H9 (cell line): ENCODE measurements around the gene UBTF. TPM values are rescaled to one million over a fixed set of nuclear protein-coding genes. Genes with fewer than 3 reads are reported as not detected.

ENCODE experiments used
- DNase-seq: peaks from one replicate; pipeline ENCODE4 v3.0.0-alpha.2; 2017
- H2AFZ ChIP-seq: one replicate; pipeline ENCODE4 v1.6.1; 2013; ENCODE audit warnings: mild to moderate bottlenecking, low read length, control low read depth, moderate library complexity
- H2AK5ac ChIP-seq: 2 replicates; pipeline ENCODE4 v1.6.1; 2013; ENCODE audit warnings: low read length, control low read depth, mixed read lengths; ENCODE audit not compliant: insufficient read length
- H2BK120ac ChIP-seq: one replicate; pipeline ENCODE4 v1.6.1; 2013; ENCODE audit warnings: low read depth, mild to moderate bottlenecking, low read length, control low read depth, inconsistent platforms; ENCODE audit not compliant: poor library complexity, severe bottlenecking
- H2BK12ac ChIP-seq: 2 replicates; pipeline ENCODE4 v1.6.1; 2013; ENCODE audit warnings: low read length, control low read depth, mixed read lengths, low read depth; ENCODE audit not compliant: insufficient read length
- H2BK15ac ChIP-seq: 2 replicates; pipeline ENCODE4 v1.6.1; 2013; ENCODE audit warnings: low read depth, low read length, control low read depth
- H2BK20ac ChIP-seq: one replicate; pipeline ENCODE4 v1.6.1; 2013; ENCODE audit warnings: low read depth, mild to moderate bottlenecking, low read length, control low read depth, inconsistent platforms; ENCODE audit not compliant: poor library complexity, severe bottlenecking
- H2BK5ac ChIP-seq: 2 replicates; pipeline ENCODE4 v1.6.1; 2013; ENCODE audit warnings: low read length, control low read depth, mixed read lengths; ENCODE audit not compliant: insufficient read length
- H3K14ac ChIP-seq: 2 replicates; pipeline ENCODE4 v1.6.1; 2013; ENCODE audit warnings: low read length, control low read depth; ENCODE audit not compliant: insufficient read depth
- H3K18ac ChIP-seq: 2 replicates; pipeline ENCODE4 v1.6.1; 2013; ENCODE audit warnings: low read depth, mild to moderate bottlenecking, mixed read lengths, low read length, control low read depth; ENCODE audit not compliant: insufficient read length
- H3K23ac ChIP-seq: 2 replicates; pipeline ENCODE4 v1.6.1; 2013; ENCODE audit warnings: low read length, control low read depth, mixed read lengths, low read depth; ENCODE audit not compliant: insufficient read length
- H3K23me2 ChIP-seq: 2 replicates; pipeline ENCODE4 v1.6.1; 2013; ENCODE audit warnings: low read depth, mild to moderate bottlenecking, mixed read lengths, low read length, control low read depth; ENCODE audit not compliant: insufficient read length, poor library complexity, severe bottlenecking
- H3K27ac ChIP-seq: 2 replicates; pipeline ENCODE4 v1.5.1; 2013; ENCODE audit warnings: low read length, control low read depth, mixed read lengths, low read depth; ENCODE audit not compliant: insufficient read length
- H3K27me3 ChIP-seq: 2 replicates; pipeline ENCODE4 v1.6.1; 2013; ENCODE audit warnings: low read length, control low read depth, inconsistent platforms; ENCODE audit not compliant: insufficient read depth
- H3K4ac ChIP-seq: 2 replicates; pipeline ENCODE4 v1.6.1; 2013; ENCODE audit warnings: low read depth, mild to moderate bottlenecking, control low read depth, inconsistent platforms, low read length, moderate library complexity
- H3K4me1 ChIP-seq: 2 replicates; pipeline ENCODE4 v1.6.1; 2013; ENCODE audit warnings: low read length, control low read depth, inconsistent platforms; ENCODE audit not compliant: insufficient read depth
- H3K4me2 ChIP-seq: 2 replicates; pipeline ENCODE4 v1.6.1; 2013; ENCODE audit warnings: low read length, control low read depth, mixed read lengths; ENCODE audit not compliant: insufficient read length, insufficient read depth
- H3K56ac ChIP-seq: 2 replicates; pipeline ENCODE4 v1.6.1; 2013; ENCODE audit warnings: low read depth, mild to moderate bottlenecking, mixed read lengths, low read length, control low read depth; ENCODE audit not compliant: insufficient read length
- H3K79me1 ChIP-seq: 2 replicates; pipeline ENCODE4 v1.6.1; 2013; ENCODE audit warnings: low read depth, mild to moderate bottlenecking, moderate library complexity, low read length, control low read depth, inconsistent platforms; ENCODE audit not compliant: insufficient read depth, poor library complexity, severe bottlenecking
- H3K79me2 ChIP-seq: 2 replicates; pipeline ENCODE4 v1.6.1; 2013; ENCODE audit warnings: low read length, control low read depth, inconsistent platforms; ENCODE audit not compliant: insufficient read depth
- H3K9ac ChIP-seq: 2 replicates; pipeline ENCODE4 v1.6.1; 2013; ENCODE audit warnings: low read length, control low read depth, mixed read lengths; ENCODE audit not compliant: insufficient read length; ENCODE audit errors: extremely low read depth
- H3K9me3 ChIP-seq: one replicate; pipeline ENCODE4 v1.6.1; 2013; ENCODE audit warnings: low read depth, low read length, inconsistent platforms; ENCODE audit not compliant: control insufficient read depth
- H3T11ph ChIP-seq: one replicate; pipeline ENCODE4 v1.6.1; 2013; ENCODE audit warnings: mild to moderate bottlenecking, low read length, control low read depth, inconsistent platforms
- H4K20me1 ChIP-seq: one replicate; pipeline ENCODE4 v1.6.1; 2013; ENCODE audit not compliant: control insufficient read depth, insufficient read length, insufficient read depth
- H4K5ac ChIP-seq: 2 replicates; pipeline ENCODE4 v1.6.1; 2013; ENCODE audit warnings: low read depth, mild to moderate bottlenecking, mixed read lengths, low read length, control low read depth; ENCODE audit not compliant: insufficient read length
- H4K8ac ChIP-seq: replicated peaks from 2 replicates; pipeline ENCODE4 v1.6.1; 2013; ENCODE audit warnings: low read length, control low read depth, mixed read lengths, low read depth; ENCODE audit not compliant: insufficient read length
- H4K91ac ChIP-seq: 2 replicates; pipeline ENCODE4 v1.6.1; 2013; ENCODE audit warnings: low read depth, mild to moderate bottlenecking, moderate library complexity, mixed read lengths, low read length, control low read depth; ENCODE audit not compliant: insufficient read length
- H3K27ac Mint-ChIP-seq, 3 experiments: 2 replicates in 2 of 3; 3 replicates in 1 of 3; pipeline ENCODE4 v1.8.0; 2020 to 2021; ENCODE audit warnings: mixed read lengths in 3 of 3, mild to moderate bottlenecking in 1 of 3, moderate library complexity in 1 of 3
- H3K27me3 Mint-ChIP-seq: 2 replicates; pipeline ENCODE4 v1.8.0; 2021; ENCODE audit warnings: low read depth, mild to moderate bottlenecking, moderate library complexity, mixed read lengths
- H3K36me3 Mint-ChIP-seq, 3 experiments: 2 replicates in 2 of 3; 3 replicates in 1 of 3; pipeline ENCODE4 v1.8.0; 2020 to 2021; ENCODE audit warnings: low read depth in 3 of 3, mixed read lengths in 3 of 3; ENCODE audit not compliant: insufficient read depth in 1 of 3
- H3K4me1 Mint-ChIP-seq, 2 experiments: 2 replicates each; pipeline ENCODE4 v1.8.0; 2020; ENCODE audit warnings: mixed read lengths in 2 of 2
- H3K4me3 Mint-ChIP-seq, 2 experiments: 2 replicates in 1 of 2; 3 replicates in 1 of 2; pipeline ENCODE4 v1.8.0; 2020 to 2021; ENCODE audit warnings: mild to moderate bottlenecking in 2 of 2, mixed read lengths in 2 of 2, moderate library complexity in 1 of 2
- H3K9me3 Mint-ChIP-seq, 2 experiments: 2 replicates in 1 of 2; 3 replicates in 1 of 2; pipeline ENCODE4 v1.8.0; 2020; ENCODE audit warnings: mild to moderate bottlenecking in 2 of 2, mixed read lengths in 2 of 2, moderate library complexity in 1 of 2
- CTCF ChIP-seq: fragments of 200-600 bp; sonication (generic); conservative IDR thresholded peaks from 3 replicates; pipeline ENCODE4 v1.8.0; 2021; ENCODE audit warnings: antibody characterized with exemption, mild to moderate bottlenecking
- WGBS: extraction: QIAGEN DNeasy Blood & Tissue Kit; methylation state at CpG from one replicate; pipeline ENCODE4 v1.1.7; 2013; ENCODE audit warnings: missing lambda C conversion rate, low lambda C conversion rate, mixed read lengths; ENCODE audit not compliant: insufficient read length; ENCODE audit errors: extremely low coverage; 5-methylcytosine and 5-hydroxymethylcytosine counted together
- total RNA-seq: library from RNA; stranded (reverse); gene quantifications from 2 replicates; pipeline ENCODE4 v1.2.1, GENCODE V29; 2021

Gene UBTF
- total RNA-seq, 1 experiment from 2014 or later = 151 TPM

DNA sequence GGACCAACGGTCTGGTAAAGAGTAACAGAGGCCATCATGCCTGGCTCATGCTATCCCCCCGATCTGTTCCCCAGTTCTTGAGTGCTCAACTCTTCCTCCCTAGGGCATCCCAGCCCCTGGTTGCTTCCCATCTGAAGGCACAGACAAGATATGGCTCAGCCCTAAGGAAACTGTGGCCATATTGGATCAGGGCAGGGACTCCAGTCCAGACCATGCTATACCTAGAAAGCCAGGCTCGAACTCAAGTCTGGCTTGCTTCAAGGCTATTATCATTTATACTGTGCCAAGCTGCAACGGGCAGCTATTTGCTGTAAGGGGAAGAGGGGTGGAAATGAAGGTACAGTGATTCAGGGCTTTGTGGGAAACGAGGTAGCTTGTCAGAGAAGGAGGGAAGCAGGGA lies 2.8 kb downstream of the UBTF start:
- Histone ChIP-seq H3K14ac (no peak overlapping the region), H3K23me2 (peaks cover 18% of the 10 kb centered on the region), H3K27ac (no peak overlapping the region), H2AFZ (no peak overlapping the region), H4K5ac (no peak overlapping the region), H3K4me1 (0 out of 2 replicates have a peak, but pooled peaks cover 4% of the 10 kb centered on the region), H2BK12ac (no peak overlapping the region), H3K56ac (no peak overlapping the region), H3K79me2 (peaks cover 6% of the 10 kb centered on the region; the same call in 1 of the 2 replicates), H3K27me3 (no peaks in the 10 kb centered on the region), H3K4me2 (no peak overlapping the region), H3T11ph (no peak overlapping the region), H3K79me1 (peaks cover 6% of the 10 kb centered on the region), H2BK5ac (no peak overlapping the region), H3K9me3 (no peaks in the 10 kb centered on the region), H3K9ac (no peak overlapping the region), H3K23ac (no peak overlapping the region), H2AK5ac (no peak overlapping the region), H2BK120ac (no peak overlapping the region), H3K4ac (no peak overlapping the region), H3K18ac (no peak overlapping the region), H4K91ac (no peak overlapping the region), H4K8ac (no peak overlapping the region), H2BK15ac (no peak overlapping the region), H2BK20ac (no peak overlapping the region), H4K20me1 (no peaks in the 10 kb centered on the region)
- no peaks in the 10 kb centered on the region; a peak in 1 of 5 replicates for H3K9me3 Mint-ChIP-seq
- no peaks in the 10 kb centered on the region for H3K27me3 Mint-ChIP-seq
- H3K4me1 Mint-ChIP-seq = peaks cover 10 to 17% of the 10 kb centered on the region in 2 experiments
- DNase-seq = no peak
- peak overlapping the region; percentile 76 to 83 for H3K4me3 Mint-ChIP-seq
- H3K27ac Mint-ChIP-seq = no peak overlapping the region; a peak in 1 of 7 replicates
- no CpG with 5 or more reads among the region's 5 CpGs for WGBS
- peaks cover 23 to 60% (median 56%) of the 10 kb centered on the region in 3 experiments; a peak in 6 of 7 replicates for H3K36me3 Mint-ChIP-seq
- no peak for TF ChIP-seq CTCF
